Panc1 (cell line): ENCODE results near the gene GAGE12J. TPM values are rescaled to one million over a fixed set of nuclear protein-coding genes. Genes with fewer than 3 reads are reported as not detected.

Experiments used
- ATAC-seq: fragments of 200-7000 bp; cut with Tn5 transposase; 2 replicates; pipeline ENCODE4 v1.9.1; 2020; ENCODE audit warnings: mild to moderate bottlenecking, moderate library complexity
- BruUV-seq: library from RNA; stranded (reverse); fragments of 400-500 nt; replicated peaks from 2 replicates; lab custom pipeline; 2021; lab: Mats Ljungman, UMichigan
- CTCF ChIA-PET: fragments of 300-600 bp; sonication (Branson Sonifier 250); formaldehyde crosslinking; loops from one replicate; lab custom pipeline; 2022; ENCODE audit warnings: antibody characterized with exemption; lab: Charles Lee
- POLR2A ChIA-PET: fragments of 300-600 bp; sonication (Branson Sonifier 250); formaldehyde crosslinking; loops from one replicate; lab custom pipeline; 2022; ENCODE audit warnings: antibody characterized with exemption; lab: Charles Lee
- DNase-seq: peaks from one replicate; pipeline ENCODE4 v3.0.0-alpha.2; 2010; ENCODE audit warnings: low read depth, low spot score
- H3K27ac ChIP-seq: 2 replicates; pipeline ENCODE4 v1.5.1; 2011; ENCODE audit warnings: mild to moderate bottlenecking, low read length, inconsistent platforms
- H3K27me3 ChIP-seq: fragments of 200-500 bp; sonication (Bioruptor generic); 2 replicates; pipeline ENCODE4 v1.6.0; 2014; ENCODE audit warnings: low read length, inconsistent platforms; ENCODE audit not compliant: control insufficient read depth, insufficient read depth
- H3K36me3 ChIP-seq: fragments of 200-500 bp; sonication (Bioruptor generic); 2 replicates; pipeline ENCODE4 v1.5.1; 2014; ENCODE audit warnings: inconsistent platforms, mild to moderate bottlenecking, low read length, moderate library complexity; ENCODE audit not compliant: control insufficient read depth, insufficient read depth
- H3K4me1 ChIP-seq: 2 replicates; pipeline ENCODE4 v1.5.1; 2011; ENCODE audit warnings: inconsistent platforms, mild to moderate bottlenecking, low read length, moderate library complexity; ENCODE audit not compliant: control insufficient read depth, insufficient read depth
- H3K4me3 ChIP-seq, 2 experiments: 2 replicates each; pipeline ENCODE4 v1.5.1; 2011 to 2012; ENCODE audit warnings: low read depth in 2 of 2, low read length in 2 of 2, mild to moderate bottlenecking in 2 of 2, inconsistent platforms in 1 of 2, moderate library complexity in 1 of 2
- H3K9me3 ChIP-seq: fragments of 200-500 bp; sonication (Bioruptor generic); 2 replicates; pipeline ENCODE4 v1.5.1; 2014; ENCODE audit warnings: low read depth, mild to moderate bottlenecking, inconsistent platforms, low read length, moderate library complexity; ENCODE audit not compliant: control insufficient read depth, insufficient read depth
- CTCF ChIP-seq: fragments of 450-650 bp; IDR thresholded peaks from 2 replicates; pipeline ENCODE4 v1.5.1; 2017; ENCODE audit warnings: mild to moderate bottlenecking
- POLR2AphosphoS5 ChIP-seq: IDR thresholded peaks from 2 replicates; pipeline ENCODE4 v1.6.1; 2012; ENCODE audit warnings: mild to moderate bottlenecking, low read depth, low read length, moderate library complexity
- REST ChIP-seq, 2 experiments: IDR thresholded peaks; 2 replicates each; pipeline ENCODE4 v1.6.1; 2011 to 2012; ENCODE audit warnings: low read depth in 2 of 2, control low read depth in 1 of 2, low read length in 1 of 2, mild to moderate bottlenecking in 1 of 2, moderate library complexity in 1 of 2; ENCODE audit not compliant: insufficient read depth in 1 of 2
- SIN3A ChIP-seq: IDR thresholded peaks from 2 replicates; pipeline ENCODE4 v1.6.1; 2012; ENCODE audit warnings: low read depth, mild to moderate bottlenecking, low read length, moderate library complexity, borderline replicate concordance; ENCODE audit not compliant: insufficient read depth
- TCF7L2 ChIP-seq: IDR thresholded peaks from 2 replicates; pipeline ENCODE4 v1.6.1; 2011; ENCODE audit warnings: mild to moderate bottlenecking, low read depth, low read length, inconsistent platforms
- in situ Hi-C: cut with HindIII; loops from 2 replicates; pipeline ENCODE4 v1.10.0; 2016; ENCODE audit warnings: low sequenced_read_pairs, low pct_unique_long_range_greater_than_20kb
- intact Hi-C: fragments of 100-400 bp; cut with micrococcal nuclease; formaldehyde crosslinking; loops from one replicate; pipeline ENCODE4 v1.10.0; 2022; ENCODE audit not compliant: unreplicated experiment
- total RNA-seq: library from RNA; stranded (reverse); gene quantifications from one replicate; pipeline ENCODE4 v1.2.1, GENCODE V29; 2021; ENCODE audit not compliant: unreplicated experiment

The GAGE12J gene
- total RNA-seq, 1 experiment from 2014 or later: 1.1 TPM

GRCh38 chrX:49286136-49286535, 35.7 kb upstream of the GAGE12J start:
- H3K4me3 ChIP-seq: no peak overlapping the region
- no TSS peak for BruUV-seq
- H3K36me3 ChIP-seq: no peaks in the 10 kb centered on the region; the same call in 1 of the 2 replicates
- no peaks in the 10 kb centered on the region for H3K9me3 ChIP-seq
- H3K27ac ChIP-seq: no peak overlapping the region
- ATAC-seq: no peak
- POLR2A ChIA-PET: no interaction called here
- no peak for DNase-seq
- no peaks in the 10 kb centered on the region for H3K27me3 ChIP-seq
- CTCF ChIA-PET: no interaction called here
- in situ Hi-C loops (no loop called here), intact Hi-C loops (no loop called here)
- no peak for TF ChIP-seq CTCF
- TF ChIP-seq REST (IDR thresholded peaks at IDR 0.05; ENCODE audit: insufficient read depth in 1 of 2, low read depth in 2 of 2, low read length in 1 of 2): no peak
- TF ChIP-seq TCF7L2: no peak
- TF ChIP-seq POLR2AphosphoS5: no peak
- TF ChIP-seq SIN3A: no peak
- H3K4me1 ChIP-seq: no peaks in the 10 kb centered on the region

GRCh38 chrX:49286581-49286980, 35.3 kb upstream of the GAGE12J start:
- POLR2A ChIA-PET: no interaction called here
- CTCF ChIA-PET: no interaction called here
- intact Hi-C loops (no loop called here), in situ Hi-C loops (no loop called here)
- no peaks in the 10 kb centered on the region for H3K4me1 ChIP-seq
- ATAC-seq: no peak
- H3K9me3 ChIP-seq: no peaks in the 10 kb centered on the region
- no peak for DNase-seq
- TF ChIP-seq POLR2AphosphoS5: no peak
- no peak for TF ChIP-seq REST (IDR thresholded peaks at IDR 0.05; ENCODE audit: insufficient read depth in 1 of 2, low read depth in 2 of 2, low read length in 1 of 2)
- TF ChIP-seq TCF7L2: no peak
- no peak for TF ChIP-seq SIN3A
- TF ChIP-seq CTCF: no peak
- H3K36me3 ChIP-seq: no peaks in the 10 kb centered on the region; the same call in 1 of the 2 replicates
- no peak overlapping the region for H3K27ac ChIP-seq
- no peak overlapping the region for H3K4me3 ChIP-seq
- H3K27me3 ChIP-seq: no peaks in the 10 kb centered on the region
- BruUV-seq: no TSS peak
